Measurements from ENCODE around the gene BRAF.
A peak's percentile ranks its signal among the peaks of the same experiment; 100 is the strongest.
"Not testable (repeated sequence)": the region's sequence is repeated elsewhere in the genome, so short reads cannot be mapped to it uniquely, and the experiment has no call there.

The BRAF gene

GRCh38 chr7:140918236-140918635 is 6.5 kb downstream of the BRAF start:
- no peak for DNase-seq

- no peak for DNase-seq
These were observed 7.5 kb downstream of the BRAF start for GRCh38 chr7:140917258-140917657.

- DNase-seq: no peak
These were observed 8.7 kb downstream of the BRAF start for GRCh38 chr7:140915935-140916555.

GRCh38 chr7:140914083-140914482 is 10.6 kb downstream of the BRAF start:
- no peak for DNase-seq

- DNase-seq: not testable (repeated sequence)
These were observed 11.2 kb downstream of the BRAF start for GRCh38 chr7:140913596-140913928.

- no peak for DNase-seq
These were observed 13.0 kb downstream of the BRAF start for GRCh38 chr7:140911746-140912145.

GRCh38 chr7:140909476-140910161 is 15.1 kb downstream of the BRAF start:
- DNase-seq: no peak

GRCh38 chr7:140908361-140908760 is 16.4 kb downstream of the BRAF start:
- no peak for DNase-seq

GRCh38 chr7:140903741-140904480 is 20.8 kb downstream of the BRAF start:
- no peak for DNase-seq

GRCh38 chr7:140902303-140902953 is 22.3 kb downstream of the BRAF start:
- DNase-seq: no peak

GRCh38 chr7:140901941-140902302 is 22.8 kb downstream of the BRAF start:
- DNase-seq: no peak

GRCh38 chr7:140899883-140900282 is 24.8 kb downstream of the BRAF start:
- peak; percentile 5 to 62 for DNase-seq

- DNase-seq: no peak
These were observed 25.8 kb downstream of the BRAF start for GRCh38 chr7:140898786-140899536.

GRCh38 chr7:140896996-140897395 is 27.7 kb downstream of the BRAF start:
- no peak for DNase-seq

- no peak for DNase-seq
These were observed 35.1 kb downstream of the BRAF start for GRCh38 chr7:140889645-140890044.

GRCh38 chr7:140889150-140889549 is 35.6 kb downstream of the BRAF start:
- DNase-seq: no peak

GRCh38 chr7:140888087-140888486 is 36.6 kb downstream of the BRAF start:
- DNase-seq: no peak

GRCh38 chr7:140885735-140886334 is 38.9 kb downstream of the BRAF start:
- DNase-seq: no peak

GRCh38 chr7:140883378-140883777 is 41.4 kb downstream of the BRAF start:
- DNase-seq: no peak

GRCh38 chr7:140882834-140883233 is 41.9 kb downstream of the BRAF start:
- not testable (repeated sequence) for DNase-seq

GRCh38 chr7:140881507-140882228 is 43.1 kb downstream of the BRAF start:
- DNase-seq: no peak

GRCh38 chr7:140877249-140877524 is 47.5 kb downstream of the BRAF start:
- no peak for DNase-seq
